ENCODE data around the gene GNAZ.

Gene GNAZ

GRCh38 chr22:23137468-23137867 lies 67.1 kb downstream of the GNAZ start:
- Histone ChIP-seq H3K4me3 (peak overlapping the region; percentile 44; the same call in 1 of the 2 replicates), H4K20me1 (peaks cover 8% of the 10 kb centered on the region), H3K27ac (peak overlapping the region; percentile 71), H3K9ac (peak overlapping the region; percentile 56; the same call in 1 of the 2 replicates), H3K4me2 (peak overlapping the region; percentile 90), H3K36me3 (no peaks in the 10 kb centered on the region), H3K9me3 (no peaks in the 10 kb centered on the region), H3K27me3 (no peaks in the 10 kb centered on the region), H3K4me1 (peaks cover 95% of the 10 kb centered on the region)
- TF ChIP-seq Cebpa-rat (IDR thresholded peaks at IDR 0.05), result no peak

GRCh38 chr22:23137905-23138561 lies 67.7 kb downstream of the GNAZ start:
- Histone ChIP-seq H3K27me3 (no peaks in the 10 kb centered on the region), H3K9me3 (no peaks in the 10 kb centered on the region), H3K36me3 (no peaks in the 10 kb centered on the region), H3K27ac (peak overlapping the region; percentile 71), H3K9ac (peak overlapping the region; percentile 56; the same call in 1 of the 2 replicates), H3K4me2 (peak overlapping the region; percentile 90), H3K4me3 (peak overlapping the region; percentile 44; the same call in 1 of the 2 replicates), H3K4me1 (peaks cover 97% of the 10 kb centered on the region), H4K20me1 (peaks cover 8% of the 10 kb centered on the region)
- TF ChIP-seq Cebpa-rat (IDR thresholded peaks at IDR 0.05), result no peak

- TF ChIP-seq Cebpa-rat (IDR thresholded peaks at IDR 0.05), result no peak
- Histone ChIP-seq H3K9ac (peak overlapping the region; percentile 56; the same call in 1 of the 2 replicates), H3K27ac (peak overlapping the region; percentile 71), H3K4me3 (peak overlapping the region; percentile 44; the same call in 1 of the 2 replicates), H4K20me1 (peaks cover 8% of the 10 kb centered on the region), H3K36me3 (no peaks in the 10 kb centered on the region), H3K9me3 (no peaks in the 10 kb centered on the region), H3K27me3 (no peaks in the 10 kb centered on the region), H3K4me1 (peaks cover 97% of the 10 kb centered on the region), H3K4me2 (peak overlapping the region; percentile 90)
Observed at GRCh38 chr22:23138584-23139435, 68.5 kb downstream of the GNAZ start.

- H3K27ac ChIP-seq, result no peak overlapping the region
- H3K4me3 ChIP-seq, result no peak overlapping the region
- no peak overlapping the region for H3K9ac ChIP-seq
- no peak for TF ChIP-seq Cebpa-rat (IDR thresholded peaks at IDR 0.05)
- no peaks in the 10 kb centered on the region for H3K9me3 ChIP-seq
- peak overlapping the region; percentile 90 for H3K4me2 ChIP-seq
- H3K36me3 ChIP-seq, result no peaks in the 10 kb centered on the region
- H3K4me1 ChIP-seq, result peaks cover 96% of the 10 kb centered on the region
- peaks cover 8% of the 10 kb centered on the region for H4K20me1 ChIP-seq
- no peaks in the 10 kb centered on the region for H3K27me3 ChIP-seq
Observed at GRCh38 chr22:23140385-23140784, 70.1 kb downstream of the GNAZ start.

- H4K20me1 ChIP-seq, result peaks cover 8% of the 10 kb centered on the region
- no peaks in the 10 kb centered on the region for H3K9me3 ChIP-seq
- H3K4me1 ChIP-seq, result peaks cover 88% of the 10 kb centered on the region
- no peaks in the 10 kb centered on the region for H3K27me3 ChIP-seq
- H3K36me3 ChIP-seq, result no peaks in the 10 kb centered on the region
- H3K9ac ChIP-seq, result no peak overlapping the region
- H3K4me3 ChIP-seq, result no peak overlapping the region
- H3K4me2 ChIP-seq, result peak overlapping the region; percentile 90
- H3K27ac ChIP-seq, result no peak overlapping the region
- no peak for TF ChIP-seq Cebpa-rat (IDR thresholded peaks at IDR 0.05)
Observed at GRCh38 chr22:23142546-23143105, 72.3 kb downstream of the GNAZ start.

GRCh38 chr22:23143119-23143518 lies 72.8 kb downstream of the GNAZ start:
- Histone ChIP-seq H3K27ac (no peak overlapping the region), H4K20me1 (peaks cover 7% of the 10 kb centered on the region), H3K4me3 (no peak overlapping the region), H3K36me3 (no peaks in the 10 kb centered on the region), H3K4me1 (peaks cover 83% of the 10 kb centered on the region), H3K9ac (no peak overlapping the region), H3K9me3 (no peaks in the 10 kb centered on the region), H3K27me3 (no peaks in the 10 kb centered on the region), H3K4me2 (no peak overlapping the region)
- no peak for TF ChIP-seq Cebpa-rat (IDR thresholded peaks at IDR 0.05)

- Histone ChIP-seq H3K4me1 (peaks cover 70% of the 10 kb centered on the region), H3K9ac (no peak overlapping the region)
Observed at GRCh38 chr22:23144432-23144831, 74.1 kb downstream of the GNAZ start.

GRCh38 chr22:23144932-23145877 lies 74.9 kb downstream of the GNAZ start, which contains the start of gene RAB36:
Gene RAB36 (plus strand): TSS chr22:23145477. CDS start chr22:23146617, 1,140 bp downstream.
- no peaks in the 10 kb centered on the region for H3K27me3 ChIP-seq
- no peaks in the 10 kb centered on the region for H4K20me1 ChIP-seq
- peak within 1 kb of the TSS; percentile 96 for H3K4me2 ChIP-seq
- H3K9ac ChIP-seq, result peak within 1 kb of the TSS; percentile 26; the same call in 1 of the 2 replicates
- no peak within 1 kb of the TSS for H3K27ac ChIP-seq
- H3K4me3 ChIP-seq, result peak within 1 kb of the TSS; percentile 61
- no peaks in the 10 kb centered on the region for H3K36me3 ChIP-seq
- TF ChIP-seq Cebpa-rat (IDR thresholded peaks at IDR 0.05), result no peak
- peaks cover 68% of the 10 kb centered on the region for H3K4me1 ChIP-seq
- no peaks in the 10 kb centered on the region for H3K9me3 ChIP-seq

More at GRCh38 chr22:23144432-23144831, 74.1 kb downstream of the GNAZ start:
- Histone ChIP-seq H3K36me3 (no peaks in the 10 kb centered on the region), H3K27me3 (no peaks in the 10 kb centered on the region), H3K27ac (no peak overlapping the region), H3K4me3 (peak overlapping the region; percentile 61; the same call in 1 of the 2 replicates), H4K20me1 (no peaks in the 10 kb centered on the region), H3K9me3 (no peaks in the 10 kb centered on the region), H3K4me2 (peak overlapping the region; percentile 96)
- no peak for TF ChIP-seq Cebpa-rat (IDR thresholded peaks at IDR 0.05)
